EH (cell line): ENCODE data around the gene ACSBG1.

ENCODE experiments used
- DNase-seq: peaks from one replicate; pipeline ENCODE4 v3.0.0-alpha.2; 2015; ENCODE audit warnings: low read depth

Gene ACSBG1

GRCh38 chr15:78203346-78204225 lies 30.8 kb downstream of the ACSBG1 start:
- DNase-seq: no peak

- DNase-seq: no peak
Measured at GRCh38 chr15:78201281-78202190, 32.8 kb downstream of the ACSBG1 start.

- DNase-seq: no peak
Measured at GRCh38 chr15:78200276-78200930, 34.0 kb downstream of the ACSBG1 start.

GRCh38 chr15:78197632-78198031 lies 36.7 kb downstream of the ACSBG1 start:
- DNase-seq: no peak

GRCh38 chr15:78195735-78196201 lies 38.6 kb downstream of the ACSBG1 start:
- DNase-seq: peak; percentile 24

- DNase-seq: no peak
Measured at GRCh38 chr15:78194568-78194925, 39.8 kb downstream of the ACSBG1 start.

GRCh38 chr15:78193731-78194567 lies 40.4 kb downstream of the ACSBG1 start:
- no peak for DNase-seq

GRCh38 chr15:78192826-78193594 lies 41.4 kb downstream of the ACSBG1 start:
- DNase-seq: no peak

- DNase-seq: no peak
Measured at GRCh38 chr15:78182821-78183220, 51.5 kb downstream of the ACSBG1 start.

- no peak for DNase-seq
Measured at GRCh38 chr15:78182336-78182700, 52.0 kb downstream of the ACSBG1 start.

GRCh38 chr15:78179906-78180305 lies 54.5 kb downstream of the ACSBG1 start:
- DNase-seq: no peak

- DNase-seq: no peak
Measured at GRCh38 chr15:78179286-78179840, 55.0 kb downstream of the ACSBG1 start.

- no peak for DNase-seq
Measured at GRCh38 chr15:78178064-78178463, 56.3 kb downstream of the ACSBG1 start.

- peak; percentile 41 for DNase-seq
Measured at GRCh38 chr15:78177447-78177873, 56.9 kb downstream of the ACSBG1 start.

- DNase-seq: no peak
Measured at GRCh38 chr15:78175330-78175729, 59.0 kb downstream of the ACSBG1 start.

GRCh38 chr15:78174401-78174800 lies 60.0 kb downstream of the ACSBG1 start:
- DNase-seq: no peak

- DNase-seq: no peak
Measured at GRCh38 chr15:78171864-78172472, 62.4 kb downstream of the ACSBG1 start.

- no peak for DNase-seq
Measured at GRCh38 chr15:78170848-78171773, 63.3 kb downstream of the ACSBG1 start.

- no peak for DNase-seq
Measured at GRCh38 chr15:78168608-78169007, 65.8 kb downstream of the ACSBG1 start.
